HG02870 (cell line): ENCODE measurements around the gene NFKBIL1.
"Not testable (repeated sequence)": the region's sequence is repeated elsewhere in the genome, so short reads cannot be mapped to it uniquely, and the experiment has no call there.

Experiments
- ATAC-seq: cut with Tn5 transposase; IDR thresholded peaks from one replicate; pipeline ENCODE4 v1.9.1; 2021; ENCODE audit warnings: mild to moderate bottlenecking, moderate library complexity; ENCODE audit not compliant: unreplicated experiment

The NFKBIL1 gene

GRCh38 chr6:31546958-31547726 lies at the start of gene NFKBIL1:
Gene NFKBIL1 (plus strand): TSS chr6:31547608. CDS start chr6:31547695, 87 bp downstream.
- peak; percentile 66 for ATAC-seq

GRCh38 chr6:31498748-31499147 lies 48.7 kb upstream of the NFKBIL1 start:
- ATAC-seq, result no peak

GRCh38 chr6:31499648-31500047 lies 47.8 kb upstream of the NFKBIL1 start:
- not testable (repeated sequence) for ATAC-seq

GRCh38 chr6:31502586-31502985 lies 44.8 kb upstream of the NFKBIL1 start:
- ATAC-seq, result no peak

- not testable (repeated sequence) for ATAC-seq
Observed at GRCh38 chr6:31509036-31509435, 38.4 kb upstream of the NFKBIL1 start.

GRCh38 chr6:31510007-31510406 lies 37.4 kb upstream of the NFKBIL1 start:
- no peak for ATAC-seq

GRCh38 chr6:31513456-31514165 lies 33.8 kb upstream of the NFKBIL1 start:
- no peak for ATAC-seq

GRCh38 chr6:31521835-31522234 lies 25.6 kb upstream of the NFKBIL1 start:
- no peak for ATAC-seq

- ATAC-seq, result no peak
Observed at GRCh38 chr6:31525553-31525931, 21.9 kb upstream of the NFKBIL1 start.

- ATAC-seq, result no peak
Observed at GRCh38 chr6:31525932-31526591, 21.3 kb upstream of the NFKBIL1 start.

- no peak for ATAC-seq
Observed at GRCh38 chr6:31528307-31528777, 19.1 kb upstream of the NFKBIL1 start.

- no peak for ATAC-seq
Observed at GRCh38 chr6:31528821-31529328, 18.5 kb upstream of the NFKBIL1 start, which contains the start of gene MCCD1. Gene MCCD1 (plus strand): TSS chr6:31528962. CDS start chr6:31529015, 53 bp downstream.

- ATAC-seq, result no peak
Observed at GRCh38 chr6:31529329-31530150, 17.9 kb upstream of the NFKBIL1 start.

GRCh38 chr6:31530659-31531058 lies 16.7 kb upstream of the NFKBIL1 start:
- ATAC-seq, result no peak

GRCh38 chr6:31531162-31531561 lies 16.2 kb upstream of the NFKBIL1 start:
- ATAC-seq, result no peak

GRCh38 chr6:31531771-31532643 lies 15.4 kb upstream of the NFKBIL1 start:
- ATAC-seq, result no peak

- ATAC-seq, result no peak
Observed at GRCh38 chr6:31532644-31533454, 14.6 kb upstream of the NFKBIL1 start.

GRCh38 chr6:31533455-31533841 lies 14.0 kb upstream of the NFKBIL1 start:
- ATAC-seq, result no peak

GRCh38 chr6:31534011-31534410 lies 13.4 kb upstream of the NFKBIL1 start:
- no peak for ATAC-seq
